Stimulated activated effector memory CD8-positive, alpha-beta T cell treated with anti-CD3 and anti-CD28 coated beads, Interleukin-12 subunit alpha, Interleukin-12 subunit beta, amount 100 ng/mL, for 72 hours (primary cell): ENCODE data around the gene ADD1.

Source experiments
- ATAC-seq: fragments of 150-1000 bp; cut with Tn5 transposase; 2 replicates; pipeline ENCODE4 v1.10.0; 2021
- DNase-seq, 2 donors: peaks; one replicate each; pipeline ENCODE4 v3.0.0; 2021 to 2022; ENCODE audit warnings: low spot score in 2 of 2
- H3K27ac Mint-ChIP-seq: one replicate; pipeline ENCODE4 v1.8.0; 2022; ENCODE audit warnings: mild to moderate bottlenecking, mixed read lengths
- H3K36me3 Mint-ChIP-seq: one replicate; pipeline ENCODE4 v1.8.0; 2022; ENCODE audit warnings: mild to moderate bottlenecking, mixed read lengths
- H3K4me1 Mint-ChIP-seq: one replicate; pipeline ENCODE4 v1.8.0; 2022; ENCODE audit warnings: mixed read lengths
- H3K4me3 Mint-ChIP-seq: one replicate; pipeline ENCODE4 v1.8.0; 2022; ENCODE audit warnings: mild to moderate bottlenecking, mixed read lengths
- H3K9me3 Mint-ChIP-seq: one replicate; pipeline ENCODE4 v1.8.0; 2022; ENCODE audit warnings: mixed read lengths

Gene ADD1

DNA sequence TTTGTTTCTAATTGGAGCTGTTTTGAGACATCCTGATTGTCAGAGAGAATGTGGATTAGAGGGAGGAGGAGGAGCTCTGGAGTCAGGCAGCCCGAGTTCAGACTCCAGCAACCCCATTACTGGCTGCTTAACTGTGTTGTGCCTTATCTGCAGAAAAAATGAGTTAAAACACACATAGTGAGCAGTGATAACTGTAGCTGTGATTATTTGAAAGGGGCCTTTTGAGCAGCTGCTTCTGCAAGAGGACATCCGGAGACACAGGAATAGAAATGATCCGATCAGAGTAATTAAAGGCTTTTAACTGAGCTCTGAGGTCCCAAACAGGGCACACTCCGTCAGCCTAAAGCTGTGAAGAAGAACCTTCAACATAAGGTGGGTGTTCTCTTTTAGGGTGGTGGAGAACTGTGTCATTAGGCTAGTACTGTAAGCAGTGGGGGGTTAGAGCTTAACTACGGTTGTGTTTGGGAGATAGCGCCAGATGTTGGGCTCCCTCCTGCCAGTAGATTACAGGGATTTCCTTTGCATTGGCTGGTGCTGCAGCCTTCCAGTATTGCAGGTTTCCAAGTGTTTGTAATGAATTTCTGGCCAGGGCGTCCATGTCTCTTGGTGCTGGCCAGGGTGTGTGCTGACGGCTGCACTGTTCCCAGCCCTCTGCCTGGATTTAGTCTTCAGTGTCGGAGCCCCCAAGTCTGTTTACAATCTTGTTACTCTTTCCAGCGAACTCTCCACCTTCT is 24.3 kb downstream of the ADD1 start:
- H3K36me3 Mint-ChIP-seq: peaks cover 21% of the 10 kb centered on the region
- DNase-seq (no peak), ATAC-seq (no peak)
- H3K9me3 Mint-ChIP-seq: no peaks in the 10 kb centered on the region
- peaks cover 77% of the 10 kb centered on the region for H3K4me1 Mint-ChIP-seq
- H3K4me3 Mint-ChIP-seq: no peak overlapping the region
- H3K27ac Mint-ChIP-seq: peak overlapping the region; percentile 69

DNA sequence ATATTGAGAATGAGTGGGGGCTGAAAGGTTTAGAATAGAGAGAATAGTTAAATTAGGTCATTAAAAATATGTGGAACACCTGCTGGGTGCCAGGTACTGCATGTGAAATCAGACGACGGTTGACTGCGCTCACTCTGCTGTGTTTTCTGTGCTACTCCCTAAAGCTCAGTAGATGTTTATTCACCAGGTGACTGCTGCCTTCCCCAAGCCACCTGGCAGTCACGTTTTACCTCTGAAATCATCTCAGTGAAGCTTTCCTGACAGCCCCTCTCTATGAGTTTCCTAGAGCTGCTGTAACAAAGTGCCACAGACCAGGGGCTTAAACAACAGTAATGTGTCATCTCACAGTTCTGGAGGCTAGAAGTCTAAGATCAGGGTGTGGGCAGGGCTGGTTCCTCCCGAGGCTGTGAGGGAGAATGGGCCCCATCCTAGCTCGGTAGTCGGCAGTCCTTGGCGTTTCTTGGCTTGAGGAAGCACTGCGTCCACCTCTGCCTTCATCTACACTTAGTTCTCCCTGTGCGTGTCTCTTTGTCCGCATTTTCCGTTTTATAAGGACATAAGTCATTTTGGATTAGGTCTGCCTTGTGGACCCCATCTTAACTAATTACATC is 25.3 kb downstream of the ADD1 start:
- Mint-ChIP-seq H3K36me3 (peaks cover 21% of the 10 kb centered on the region), H3K9me3 (no peaks in the 10 kb centered on the region), H3K4me3 (no peak overlapping the region), H3K27ac (peak overlapping the region; percentile 46), H3K4me1 (peaks cover 69% of the 10 kb centered on the region)
- no peak for ATAC-seq
- DNase-seq: no peak

DNA sequence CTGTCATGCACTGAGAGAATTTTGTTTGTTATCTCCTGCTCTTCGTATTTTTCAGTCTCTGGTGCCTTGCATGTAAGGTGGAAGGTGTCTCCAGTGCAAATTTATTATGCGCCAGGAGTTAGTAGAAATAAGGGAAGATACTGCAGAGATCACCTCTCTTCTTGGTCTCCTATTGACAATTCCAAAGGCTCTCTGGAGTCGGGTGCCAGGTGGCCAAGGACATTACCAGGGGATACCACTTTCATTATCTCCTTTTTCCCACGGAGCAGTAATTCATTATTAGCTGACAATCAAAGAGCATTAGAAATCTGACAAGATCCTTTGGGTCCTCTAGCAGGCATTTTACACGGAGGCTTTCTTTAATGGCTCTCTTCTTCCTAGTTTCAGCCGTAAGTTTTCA is 26.0 kb downstream of the ADD1 start:
- Mint-ChIP-seq H3K4me1 (peaks cover 66% of the 10 kb centered on the region), H3K9me3 (no peaks in the 10 kb centered on the region), H3K4me3 (no peak overlapping the region), H3K36me3 (peaks cover 21% of the 10 kb centered on the region), H3K27ac (peak overlapping the region; percentile 46)
- ATAC-seq: no peak
- DNase-seq: no peak

DNA sequence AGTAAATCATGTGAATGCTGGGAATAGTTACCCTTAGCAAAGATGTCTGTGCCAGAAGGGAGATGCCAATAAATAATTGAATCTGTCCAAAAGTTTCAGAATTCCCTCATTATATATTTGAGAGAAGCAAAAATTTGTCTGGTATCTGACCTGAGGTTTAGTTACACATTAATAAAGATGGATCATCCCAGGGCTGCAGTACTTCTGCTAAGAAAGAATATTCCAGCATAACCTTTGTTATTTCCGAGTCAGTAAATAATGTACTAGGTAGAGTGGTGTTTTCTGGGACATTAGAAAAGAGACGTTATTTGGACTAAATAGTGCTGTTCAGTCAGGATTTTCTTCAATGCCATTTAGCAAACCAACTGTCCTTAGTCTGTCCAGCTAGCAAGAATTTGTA is 26.4 kb downstream of the ADD1 start:
- Mint-ChIP-seq H3K27ac (peak overlapping the region; percentile 46), H3K4me3 (no peak overlapping the region), H3K9me3 (no peaks in the 10 kb centered on the region), H3K4me1 (peaks cover 62% of the 10 kb centered on the region), H3K36me3 (peaks cover 21% of the 10 kb centered on the region)
- no peak for DNase-seq
- no peak for ATAC-seq

DNA sequence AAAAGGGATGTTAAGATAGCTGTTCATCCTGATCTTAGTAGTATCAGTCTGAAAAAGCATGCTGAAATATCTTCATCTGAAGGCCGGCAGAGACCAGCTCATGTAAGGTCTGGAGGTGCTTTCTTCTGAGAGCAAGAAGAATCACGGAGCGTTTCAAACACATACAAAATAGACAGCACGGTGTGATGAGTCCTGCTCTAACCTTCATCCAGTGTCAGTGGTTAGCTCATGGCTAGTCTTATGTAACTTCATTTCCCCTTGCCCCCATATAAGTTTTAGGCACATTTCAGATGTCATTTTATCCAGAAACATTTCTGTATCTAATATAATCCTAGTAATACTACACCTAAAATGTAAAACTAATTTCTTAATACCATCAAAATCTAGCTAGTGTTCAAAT is 27.8 kb downstream of the ADD1 start:
- ATAC-seq (no peak), DNase-seq (no peak)
- peaks cover 54% of the 10 kb centered on the region for H3K4me1 Mint-ChIP-seq
- H3K27ac Mint-ChIP-seq: peak overlapping the region; percentile 20
- no peaks in the 10 kb centered on the region for H3K9me3 Mint-ChIP-seq
- no peak overlapping the region for H3K4me3 Mint-ChIP-seq
- peaks cover 34% of the 10 kb centered on the region for H3K36me3 Mint-ChIP-seq

DNA sequence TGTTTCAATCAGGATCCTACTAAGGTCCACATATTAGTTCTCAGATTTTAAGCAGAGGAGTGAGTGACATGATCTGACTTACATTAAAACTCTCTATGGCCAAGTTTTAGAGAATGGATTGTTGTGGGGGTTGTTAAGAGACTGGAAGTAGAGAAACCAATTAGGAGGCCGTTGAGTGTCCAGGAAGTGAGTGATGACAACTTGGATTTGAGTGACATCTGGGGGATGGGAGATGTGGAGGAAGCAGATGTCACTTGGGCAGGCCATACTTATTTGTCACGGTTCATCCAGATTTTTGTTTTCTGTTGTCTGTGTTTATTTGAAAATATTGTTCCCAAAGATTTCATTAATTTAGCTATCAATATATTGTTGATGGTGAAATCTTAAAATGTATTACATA is 28.3 kb downstream of the ADD1 start:
- Mint-ChIP-seq H3K4me3 (no peak overlapping the region), H3K36me3 (peaks cover 35% of the 10 kb centered on the region), H3K9me3 (no peaks in the 10 kb centered on the region), H3K4me1 (peaks cover 50% of the 10 kb centered on the region), H3K27ac (peak overlapping the region; percentile 20)
- DNase-seq (no peak), ATAC-seq (peak; percentile 63)

DNA sequence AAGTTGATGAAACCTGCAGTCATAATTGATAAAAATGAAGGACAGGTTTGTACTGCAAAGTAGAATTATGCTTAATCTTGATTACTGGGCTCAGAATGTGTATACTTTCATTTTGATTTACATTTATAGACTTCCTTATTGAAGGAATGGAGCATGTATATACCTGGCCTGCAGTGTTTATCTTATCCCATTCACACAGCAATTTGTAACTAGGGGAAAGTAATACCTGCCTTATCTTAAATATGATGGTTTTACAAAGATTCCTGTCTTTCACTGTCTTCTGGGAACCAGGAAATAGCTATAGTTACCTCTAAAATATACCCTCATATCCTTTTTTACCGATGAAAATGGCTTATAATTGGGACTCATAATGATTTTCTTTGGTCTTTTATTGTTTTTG is 29.7 kb downstream of the ADD1 start:
- no peak for ATAC-seq
- H3K4me3 Mint-ChIP-seq: no peak overlapping the region
- peaks cover 51% of the 10 kb centered on the region for H3K4me1 Mint-ChIP-seq
- H3K9me3 Mint-ChIP-seq: no peaks in the 10 kb centered on the region
- H3K36me3 Mint-ChIP-seq: peaks cover 37% of the 10 kb centered on the region
- no peak for DNase-seq
- peak overlapping the region; percentile 34 for H3K27ac Mint-ChIP-seq

DNA sequence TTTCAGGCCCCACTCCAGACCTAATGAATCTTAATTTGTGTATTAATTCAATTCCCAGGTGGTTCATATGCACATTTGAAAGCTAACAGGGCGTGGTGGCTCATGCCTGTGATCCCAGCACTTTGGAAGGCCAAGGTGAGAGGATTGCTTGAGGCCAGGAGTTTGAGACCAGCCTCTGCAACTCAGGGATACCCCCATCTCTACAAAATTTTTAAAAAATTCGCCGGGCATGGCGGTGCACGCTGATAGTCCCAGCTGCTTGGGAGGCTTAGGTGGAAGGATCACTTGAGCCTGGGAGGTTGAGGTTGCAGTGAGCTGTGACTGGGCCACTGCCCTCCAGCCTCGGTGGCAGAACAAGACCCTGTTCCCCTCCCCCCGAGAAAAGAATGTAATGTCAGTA is 31.2 kb downstream of the ADD1 start:
- H3K4me1 Mint-ChIP-seq: peaks cover 43% of the 10 kb centered on the region
- DNase-seq: no peak
- H3K9me3 Mint-ChIP-seq: no peaks in the 10 kb centered on the region
- ATAC-seq: no peak
- H3K27ac Mint-ChIP-seq: peak overlapping the region; percentile 29
- no peak overlapping the region for H3K4me3 Mint-ChIP-seq
- peaks cover 47% of the 10 kb centered on the region for H3K36me3 Mint-ChIP-seq

DNA sequence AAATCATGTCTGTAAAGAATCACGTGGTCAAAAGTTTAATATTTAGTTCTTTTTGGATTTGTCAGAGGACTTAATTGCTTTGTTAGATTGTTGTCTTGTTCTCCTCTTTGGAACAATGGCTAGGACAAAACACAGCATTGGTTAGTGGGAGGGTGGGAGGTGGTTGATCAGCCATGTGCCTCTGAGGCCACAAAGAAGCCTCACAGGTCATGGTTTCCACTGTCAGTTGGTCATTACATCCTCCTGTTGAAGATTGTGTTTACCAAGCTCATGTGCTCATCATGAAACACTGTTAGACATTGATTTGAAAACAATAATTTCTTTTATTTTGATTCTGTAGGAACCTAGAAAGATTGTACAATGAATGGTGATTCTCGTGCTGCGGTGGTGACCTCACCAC is 31.9 kb downstream of the ADD1 start:
- Mint-ChIP-seq H3K4me1 (peaks cover 37% of the 10 kb centered on the region), H3K4me3 (no peak overlapping the region), H3K9me3 (no peaks in the 10 kb centered on the region), H3K27ac (peak overlapping the region; percentile 29), H3K36me3 (peaks cover 54% of the 10 kb centered on the region)
- ATAC-seq (peak; percentile 63), DNase-seq (no peak)

DNA sequence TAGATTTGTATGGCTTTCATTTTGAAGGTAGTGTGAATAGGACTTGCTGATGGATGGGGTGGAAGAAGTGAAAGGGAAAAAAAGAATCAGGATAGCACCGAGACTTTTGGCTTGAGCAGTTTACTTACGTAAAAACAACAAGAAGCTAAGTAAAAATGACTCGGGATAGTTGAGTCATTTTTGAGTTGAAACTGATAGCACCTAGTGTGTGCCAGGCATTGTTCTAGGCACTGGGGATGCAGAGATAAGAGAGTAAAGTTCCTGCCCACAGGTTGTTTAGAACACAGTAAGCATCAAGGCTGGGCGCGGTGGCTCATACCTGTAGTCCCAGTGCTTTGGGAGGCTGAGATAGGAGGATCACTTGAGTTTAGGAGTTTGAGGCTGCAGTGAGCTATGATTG is 34.7 kb downstream of the ADD1 start:
- Mint-ChIP-seq H3K4me3 (no peak overlapping the region), H3K27ac (peak overlapping the region; percentile 78), H3K9me3 (no peaks in the 10 kb centered on the region), H3K4me1 (peaks cover 22% of the 10 kb centered on the region), H3K36me3 (peaks cover 82% of the 10 kb centered on the region)
- ATAC-seq: no peak
- DNase-seq: no peak

DNA sequence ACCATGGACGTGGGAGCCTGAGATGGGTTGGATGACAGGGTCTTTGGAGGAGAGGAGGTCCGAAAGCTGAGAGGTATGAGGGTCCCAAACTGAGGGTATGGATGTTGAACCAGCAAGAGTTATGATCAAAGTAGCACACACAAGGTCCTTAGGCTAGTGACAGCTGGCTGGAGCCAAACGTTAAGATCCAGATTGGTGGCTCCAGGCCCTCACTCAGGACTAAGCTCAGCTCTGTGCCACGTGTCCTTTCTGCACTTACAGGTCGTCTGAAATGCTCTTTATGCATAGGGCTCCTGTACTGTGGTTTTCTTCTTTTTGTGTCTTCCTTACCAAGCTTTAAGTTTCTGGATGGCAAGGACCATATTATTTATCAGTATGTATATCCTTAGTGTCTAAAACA is 35.4 kb downstream of the ADD1 start:
- Mint-ChIP-seq H3K4me3 (no peak overlapping the region), H3K27ac (peak overlapping the region; percentile 78), H3K36me3 (peaks cover 89% of the 10 kb centered on the region), H3K9me3 (no peaks in the 10 kb centered on the region), H3K4me1 (peaks cover 22% of the 10 kb centered on the region)
- DNase-seq (no peak), ATAC-seq (no peak)

DNA sequence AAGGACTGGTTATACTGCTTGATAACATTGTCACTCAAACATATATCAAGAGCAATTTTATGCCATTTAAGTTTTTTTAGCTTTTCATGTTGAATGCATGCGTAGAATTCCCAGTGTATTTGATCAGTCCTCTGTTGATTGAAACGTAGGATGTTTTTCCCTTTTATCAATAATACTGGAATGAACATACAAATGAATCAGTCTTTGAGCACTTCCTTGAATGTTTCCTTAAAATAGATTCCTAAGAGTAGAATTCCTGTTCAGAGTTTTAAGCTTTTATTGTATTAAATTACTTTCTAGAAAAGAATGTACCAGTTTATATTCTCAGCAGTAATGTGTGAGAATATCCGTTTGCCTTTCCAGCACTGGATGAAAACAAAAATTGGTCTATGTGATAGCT is 37.8 kb downstream of the ADD1 start:
- H3K4me3 Mint-ChIP-seq: no peak overlapping the region
- DNase-seq (no peak), ATAC-seq (no peak)
- H3K36me3 Mint-ChIP-seq: peaks cover 100% of the 10 kb centered on the region
- H3K27ac Mint-ChIP-seq: no peak overlapping the region
- H3K9me3 Mint-ChIP-seq: no peaks in the 10 kb centered on the region
- H3K4me1 Mint-ChIP-seq: peaks cover 27% of the 10 kb centered on the region

DNA sequence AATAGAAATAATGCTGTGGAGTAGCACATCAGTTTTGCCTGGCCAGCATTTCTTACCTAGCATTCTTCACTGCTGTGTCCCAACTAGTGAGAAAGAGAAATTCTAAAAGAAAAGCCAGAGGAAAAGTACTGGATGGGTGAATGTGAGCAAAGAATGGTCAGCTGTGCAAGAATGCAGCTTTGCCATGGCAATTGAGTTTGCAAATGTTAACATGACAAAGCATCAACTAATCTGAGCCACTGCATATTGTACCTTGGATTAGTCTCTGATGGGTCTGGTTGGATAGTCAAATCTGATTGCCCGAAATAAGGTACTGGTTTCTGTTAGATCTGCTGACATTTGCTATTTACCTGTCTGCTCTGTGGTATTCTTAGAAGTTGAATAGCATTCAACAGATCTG is 38.7 kb downstream of the ADD1 start:
- H3K36me3 Mint-ChIP-seq: peaks cover 100% of the 10 kb centered on the region
- H3K4me3 Mint-ChIP-seq: no peak overlapping the region
- DNase-seq (no peak), ATAC-seq (no peak)
- peaks cover 27% of the 10 kb centered on the region for H3K4me1 Mint-ChIP-seq
- no peak overlapping the region for H3K27ac Mint-ChIP-seq
- no peaks in the 10 kb centered on the region for H3K9me3 Mint-ChIP-seq

DNA sequence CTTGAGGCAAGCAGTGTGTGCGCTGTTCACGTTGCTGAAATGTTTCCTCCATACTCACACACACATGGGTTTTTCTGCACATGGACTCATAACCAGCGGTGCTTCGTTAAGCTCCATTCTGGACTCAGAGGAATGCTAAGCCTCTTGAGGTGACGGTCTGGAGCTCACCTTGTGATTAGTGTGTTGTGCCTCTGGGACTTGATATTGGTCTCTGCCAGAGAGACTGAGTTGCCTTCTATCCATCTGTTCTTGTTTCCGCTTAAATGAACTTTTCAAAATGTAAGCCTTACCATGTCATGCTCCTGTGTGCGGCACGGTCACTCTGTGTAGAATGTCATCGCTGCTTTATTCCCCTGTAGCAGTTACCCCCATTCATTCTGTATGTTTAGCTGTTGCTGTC is 42.5 kb downstream of the ADD1 start:
- Mint-ChIP-seq H3K4me1 (peaks cover 12% of the 10 kb centered on the region), H3K9me3 (no peaks in the 10 kb centered on the region), H3K27ac (peak overlapping the region; percentile 26), H3K36me3 (peaks cover 90% of the 10 kb centered on the region), H3K4me3 (no peak overlapping the region)
- ATAC-seq (no peak), DNase-seq (no peak)

DNA sequence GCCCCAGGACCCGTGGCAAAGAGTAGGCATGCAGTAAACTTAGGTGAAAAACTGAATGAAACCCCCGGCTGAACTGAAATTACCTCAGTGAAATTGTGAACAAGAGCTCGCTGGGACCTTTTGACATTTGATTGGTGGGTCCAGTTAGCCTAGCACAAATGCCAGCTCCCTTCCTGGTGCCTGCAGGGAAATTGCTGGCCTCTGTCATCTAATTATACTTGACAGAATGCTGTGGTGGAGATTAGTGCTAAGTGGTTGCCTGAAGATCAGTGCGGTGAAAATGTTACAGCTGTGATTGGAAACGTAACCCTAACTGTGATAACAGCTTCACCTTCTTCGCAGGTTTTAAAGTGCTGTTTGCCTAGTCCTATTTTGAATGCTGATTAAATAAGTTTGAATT is 43.0 kb downstream of the ADD1 start:
- DNase-seq: no peak
- no peak for ATAC-seq
- Mint-ChIP-seq H3K36me3 (peaks cover 90% of the 10 kb centered on the region), H3K4me1 (peaks cover 12% of the 10 kb centered on the region), H3K4me3 (no peak overlapping the region), H3K9me3 (no peaks in the 10 kb centered on the region), H3K27ac (peak overlapping the region; percentile 42)

DNA sequence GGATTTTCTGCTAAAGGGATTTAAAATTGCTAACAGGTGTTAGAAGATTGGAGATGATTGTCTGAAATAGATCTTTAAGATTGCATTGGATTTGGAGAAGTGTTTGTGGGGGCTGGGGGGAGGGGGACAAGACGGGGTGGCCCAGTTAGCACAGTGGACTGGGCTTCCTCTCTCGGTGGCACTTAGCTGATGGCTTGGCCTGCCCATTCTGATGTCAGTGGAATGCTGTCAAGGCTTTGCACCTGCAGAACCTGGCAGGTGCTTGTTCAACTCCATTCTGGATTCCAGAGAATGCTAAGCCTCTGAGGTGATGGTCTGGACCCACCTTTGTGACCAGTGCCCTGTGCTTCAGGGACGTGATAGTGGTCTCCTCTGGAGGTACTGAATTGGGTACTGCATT is 43.7 kb downstream of the ADD1 start:
- H3K36me3 Mint-ChIP-seq: peaks cover 90% of the 10 kb centered on the region
- H3K27ac Mint-ChIP-seq: peak overlapping the region; percentile 42
- peaks cover 12% of the 10 kb centered on the region for H3K4me1 Mint-ChIP-seq
- no peak for ATAC-seq
- H3K4me3 Mint-ChIP-seq: no peak overlapping the region
- DNase-seq: no peak
- no peaks in the 10 kb centered on the region for H3K9me3 Mint-ChIP-seq
